Neural cell (in vitro differentiated cells): ENCODE data around the gene ITGB4. TPM values are rescaled to one million over a fixed set of nuclear protein-coding genes. Genes with fewer than 3 reads are reported as not detected.

Experiments used
- H2AFZ ChIP-seq: fragments of 200-600, 300-800 bp; sonication (generic), shearing (Covaris generic); 2 replicates; pipeline ENCODE4 v1.6.0; 2014; ENCODE audit warnings: low read depth, mild to moderate bottlenecking, antibody characterized with exemption, low read length, moderate library complexity
- H3F3A ChIP-seq: fragments of 200-600 bp; shearing (Covaris generic); 2 replicates; pipeline ENCODE4 v1.6.1; 2016; ENCODE audit warnings: mild to moderate bottlenecking, moderate library complexity, mixed read lengths, antibody characterized with exemption, low read length; ENCODE audit not compliant: insufficient read depth, poor library complexity, severe bottlenecking
- H3K27ac ChIP-seq: fragments of 200-600, 300-800 bp; sonication (generic), shearing (Covaris generic); 2 replicates; pipeline ENCODE4 v1.5.1; 2014; ENCODE audit warnings: mild to moderate bottlenecking, low read length, moderate library complexity
- H3K27me3 ChIP-seq: fragments of 300-800, 200-600 bp; sonication (generic), shearing (Covaris generic); 2 replicates; pipeline ENCODE4 v1.6.0; 2014; ENCODE audit warnings: mild to moderate bottlenecking, low read depth, low read length, moderate library complexity; ENCODE audit not compliant: insufficient read depth
- H3K36me3 ChIP-seq: fragments of 300-800, 200-600 bp; sonication (generic), shearing (Covaris generic); 2 replicates; pipeline ENCODE4 v1.5.1; 2014; ENCODE audit warnings: mild to moderate bottlenecking, antibody characterized with exemption, low read length, moderate library complexity; ENCODE audit not compliant: insufficient read depth
- H3K4me2 ChIP-seq: fragments of 300-800, 200-600 bp; sonication (generic), shearing (Covaris generic); 2 replicates; pipeline ENCODE4 v1.6.0; 2014; ENCODE audit warnings: mild to moderate bottlenecking, low read length
- H3K4me3 ChIP-seq: fragments of 300-800, 200-600 bp; sonication (generic), shearing (Covaris generic); 2 replicates; pipeline ENCODE4 v1.5.1; 2014; ENCODE audit warnings: mild to moderate bottlenecking, low read length, moderate library complexity
- H3K79me2 ChIP-seq: fragments of 200-600 bp; shearing (Covaris generic); replicated peaks from 2 replicates; pipeline ENCODE4 v1.6.0; 2014; ENCODE audit warnings: mild to moderate bottlenecking, low read length, moderate library complexity; ENCODE audit not compliant: insufficient read depth
- H3K9ac ChIP-seq: fragments of 300-800, 200-600 bp; sonication (generic), shearing (Covaris generic); 2 replicates; pipeline ENCODE4 v1.6.1; 2016; ENCODE audit warnings: mild to moderate bottlenecking, low read length, mixed read lengths
- H3K9me2 ChIP-seq: fragments of 200-600 bp; shearing (Covaris generic); 2 replicates; pipeline ENCODE4 v1.6.1; 2016; ENCODE audit warnings: mild to moderate bottlenecking, low read length, mixed read lengths; ENCODE audit not compliant: insufficient read depth
- H3K9me3 ChIP-seq: fragments of 200-600, 300-800 bp; sonication (generic), shearing (Covaris generic); 2 replicates; pipeline ENCODE4 v1.6.1; 2016; ENCODE audit warnings: mild to moderate bottlenecking, mixed run types, low read length, moderate library complexity, mixed read lengths
- H4K20me1 ChIP-seq: fragments of 200-600 bp; shearing (Covaris generic); 2 replicates; pipeline ENCODE4 v1.6.1; 2016; ENCODE audit warnings: mild to moderate bottlenecking, mixed run types; ENCODE audit not compliant: insufficient read depth
- CTCF ChIP-seq: fragments of 450-650 bp; IDR thresholded peaks from 2 replicates; pipeline ENCODE4 v1.5.1; 2014; ENCODE audit warnings: antibody characterized with exemption, mild to moderate bottlenecking, moderate library complexity; ENCODE audit not compliant: poor library complexity, severe bottlenecking
- EP300 ChIP-seq: fragments of 450-650 bp; conservative IDR thresholded peaks from 2 replicates; pipeline ENCODE4 v1.6.1; 2014; ENCODE audit warnings: antibody characterized with exemption, mild to moderate bottlenecking, moderate library complexity; ENCODE audit not compliant: poor library complexity, severe bottlenecking
- EZH2 ChIP-seq: fragments of 200-600, 300-800 bp; shearing (Covaris generic), sonication (generic); IDR thresholded peaks from 2 replicates; pipeline ENCODE4 v1.6.1; 2014; ENCODE audit warnings: antibody characterized with exemption, low read length, borderline replicate concordance, mild to moderate bottlenecking; ENCODE audit not compliant: insufficient read depth, poor library complexity, severe bottlenecking
- POLR2AphosphoS5 ChIP-seq: IDR thresholded peaks from 2 replicates; pipeline ENCODE4 v1.6.1; 2012
- RAD21 ChIP-seq: fragments of 450-650 bp; conservative IDR thresholded peaks from 2 replicates; pipeline ENCODE4 v1.6.1; 2014; ENCODE audit warnings: antibody characterized with exemption, mild to moderate bottlenecking, moderate library complexity
- REST ChIP-seq: IDR thresholded peaks from 2 replicates; pipeline ENCODE4 v1.6.1; 2012; ENCODE audit warnings: borderline replicate concordance
- SMC3 ChIP-seq: fragments of 450-650 bp; conservative IDR thresholded peaks from 2 replicates; pipeline ENCODE4 v1.6.1; 2014; ENCODE audit warnings: antibody characterized with exemption, mild to moderate bottlenecking, moderate library complexity; ENCODE audit not compliant: poor library complexity
- polyA plus RNA-seq: library from polyadenylated mRNA; depleted of rRNA; stranded (reverse); fragments of >200 nt; gene quantifications from 2 replicates; pipeline ENCODE4 v1.2.3, GENCODE V29; 2014

ITGB4 gene
- polyA plus RNA-seq, 1 donor from 2014 or later: not detected

DNA sequence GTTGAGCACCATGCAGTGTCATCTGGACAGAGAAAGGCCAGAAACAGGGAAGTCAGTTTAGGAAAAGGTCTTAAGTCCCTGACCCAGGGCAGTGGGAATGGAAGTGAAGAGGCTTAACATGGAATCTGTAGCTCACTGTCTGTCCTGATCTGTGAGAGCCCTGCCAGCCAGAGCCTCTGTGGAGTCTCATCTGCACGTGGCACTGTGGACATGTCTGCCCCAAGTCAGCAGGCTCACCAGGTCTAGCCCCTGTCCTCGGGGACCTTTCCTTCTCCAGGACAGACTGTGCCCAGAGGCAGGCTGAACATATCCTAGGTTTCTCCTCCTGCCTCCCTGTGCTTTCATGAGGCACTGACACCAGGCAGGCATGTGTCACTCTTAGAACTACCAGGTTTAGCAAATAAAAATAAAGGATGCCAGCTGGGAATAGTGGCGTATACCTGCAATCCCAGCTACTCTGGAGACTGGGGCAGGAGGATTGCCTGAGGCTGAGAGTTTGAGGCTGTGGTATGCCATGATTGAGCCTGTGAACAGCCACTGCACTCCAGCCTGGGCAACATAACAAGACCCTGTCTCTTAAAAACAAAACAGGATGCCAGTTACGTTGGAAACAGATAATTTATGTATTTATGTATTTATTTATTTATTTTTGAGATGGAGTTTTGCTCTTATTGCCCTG lies 85.7 kb downstream of the ITGB4 start:
- H3K9ac ChIP-seq: no peak overlapping the region
- no peak overlapping the region for H3K4me3 ChIP-seq

More for the DNA sequence above, 85.7 kb downstream of the ITGB4 start:
- no peak overlapping the region for H3K4me2 ChIP-seq
- TF ChIP-seq POLR2AphosphoS5 (no peak), EP300 (no peak), REST (no peak), SMC3 (no peak), CTCF (no peak), RAD21 (no peak), EZH2 (no peak)
- no peaks in the 10 kb centered on the region for H3K9me3 ChIP-seq
- no peaks in the 10 kb centered on the region for H3K79me2 ChIP-seq
- no peak overlapping the region for H2AFZ ChIP-seq
- no peaks in the 10 kb centered on the region for H3F3A ChIP-seq
- no peaks in the 10 kb centered on the region for H3K36me3 ChIP-seq
- H3K27ac ChIP-seq: no peak overlapping the region
- no peaks in the 10 kb centered on the region for H4K20me1 ChIP-seq
- no peaks in the 10 kb centered on the region for H3K27me3 ChIP-seq
- H3K9me2 ChIP-seq: no peaks in the 10 kb centered on the region

Other genes starting within 250 kb of the ITGB4 start
- 2.8 and 4.2 TPM in 2 replicates for gene CASKIN2, start 205.9 kb upstream of the ITGB4 start, polyA plus RNA-seq
- gene TSEN54, start 204.9 kb upstream of the ITGB4 start, polyA plus RNA-seq: 32.2 and 37.7 TPM in 2 replicates
- gene LLGL2, start 195.8 kb upstream of the ITGB4 start, polyA plus RNA-seq: 0.95 and 4.2 TPM in 2 replicates
- gene MYO15B, start 133.7 kb upstream of the ITGB4 start, polyA plus RNA-seq: 2.4 and 7.2 TPM in 2 replicates
- 0.59 TPM in 1 of 2 replicates, not detected in the other for gene SMIM5, start 88.0 kb upstream of the ITGB4 start, polyA plus RNA-seq
- gene RECQL5, start 54.3 kb upstream of the ITGB4 start, polyA plus RNA-seq: 9.6 and 15.7 TPM in 2 replicates
- 129 and 156 TPM in 2 replicates for gene SAP30BP, start 54.1 kb upstream of the ITGB4 start, polyA plus RNA-seq
- gene GALK1, start 43.7 kb downstream of the ITGB4 start, polyA plus RNA-seq: 4.8 TPM in 2 replicates
- gene UNK, start 63.3 kb downstream of the ITGB4 start, polyA plus RNA-seq: 28.1 and 29.9 TPM in 2 replicates
- 1.2 and 6.9 TPM in 2 replicates for gene UNC13D, start 122.9 kb downstream of the ITGB4 start, polyA plus RNA-seq
- gene WBP2, start 133.9 kb downstream of the ITGB4 start, polyA plus RNA-seq: 21.4 and 21.7 TPM in 2 replicates
- gene TRIM47, start 157.1 kb downstream of the ITGB4 start, polyA plus RNA-seq: 0.54 and 0.67 TPM in 2 replicates
- gene TRIM65, start 175.5 kb downstream of the ITGB4 start, polyA plus RNA-seq: 1.5 and 1.7 TPM in 2 replicates
- gene MRPL38, start 183.4 kb downstream of the ITGB4 start, polyA plus RNA-seq: 91.2 and 115 TPM in 2 replicates
- 11.7 and 13.5 TPM in 2 replicates for gene FBF1, start 219.6 kb downstream of the ITGB4 start, polyA plus RNA-seq